ENCODE results near the gene HLX. TPM values are rescaled to one million over a fixed set of nuclear protein-coding genes. Genes with fewer than 3 reads are reported as not detected.

HLX gene
- total and polyA plus RNA-seq, 7 donors = 3.2 to 11.6 (median 4.3) TPM

DNA sequence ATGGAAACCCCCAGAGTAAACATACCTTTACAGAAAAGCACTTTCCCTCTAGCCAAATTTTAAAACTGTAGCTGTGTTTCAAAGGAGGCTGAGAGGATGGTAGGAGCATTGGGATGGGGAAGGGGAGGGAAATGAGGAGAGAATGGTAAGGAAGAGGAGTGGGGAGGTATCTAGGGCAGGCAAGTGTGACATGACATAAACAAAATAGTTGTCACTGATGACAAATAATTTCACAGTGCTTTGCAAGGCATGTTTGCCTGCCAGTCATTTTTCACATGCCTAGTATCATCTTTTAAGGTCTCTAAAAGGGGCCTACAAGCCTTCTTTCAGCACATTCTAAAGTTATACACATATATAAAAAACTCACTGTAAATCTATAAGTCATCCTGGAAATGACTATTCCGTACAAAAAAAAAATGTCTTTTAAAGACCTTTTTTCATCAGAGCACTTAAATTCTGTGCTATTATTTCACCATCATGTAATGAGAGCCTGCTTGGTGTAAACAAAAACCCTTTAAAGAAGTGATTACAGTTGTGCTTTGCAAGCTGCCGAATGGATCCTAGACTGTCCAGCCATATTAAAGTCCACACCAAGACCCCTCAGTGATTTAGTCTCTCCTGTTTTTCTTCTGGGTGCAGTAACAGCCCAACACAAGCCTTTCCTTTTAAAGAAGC, 38.4 kb downstream of the HLX start:
- Histone ChIP-seq H3K27ac (peak overlapping the region; percentile 50), H3K4me3 (peak overlapping the region; percentile 33), H3K4me1 (peaks cover 9% of the 10 kb centered on the region), H3K36me3 (ENCODE audit: insufficient read depth in 1 of 2, low read depth in 1 of 2) (no peaks in the 10 kb centered on the region), H3K27me3 (ENCODE audit: insufficient read depth in 3 of 3, low read length in 2 of 3) (peaks cover 0 to 2% (median 0%) of the 10 kb centered on the region in 3 donors), H3K9me3 (no peaks in the 10 kb centered on the region)
- DNase-seq = no peak
- TF ChIP-seq, protein P1, sequence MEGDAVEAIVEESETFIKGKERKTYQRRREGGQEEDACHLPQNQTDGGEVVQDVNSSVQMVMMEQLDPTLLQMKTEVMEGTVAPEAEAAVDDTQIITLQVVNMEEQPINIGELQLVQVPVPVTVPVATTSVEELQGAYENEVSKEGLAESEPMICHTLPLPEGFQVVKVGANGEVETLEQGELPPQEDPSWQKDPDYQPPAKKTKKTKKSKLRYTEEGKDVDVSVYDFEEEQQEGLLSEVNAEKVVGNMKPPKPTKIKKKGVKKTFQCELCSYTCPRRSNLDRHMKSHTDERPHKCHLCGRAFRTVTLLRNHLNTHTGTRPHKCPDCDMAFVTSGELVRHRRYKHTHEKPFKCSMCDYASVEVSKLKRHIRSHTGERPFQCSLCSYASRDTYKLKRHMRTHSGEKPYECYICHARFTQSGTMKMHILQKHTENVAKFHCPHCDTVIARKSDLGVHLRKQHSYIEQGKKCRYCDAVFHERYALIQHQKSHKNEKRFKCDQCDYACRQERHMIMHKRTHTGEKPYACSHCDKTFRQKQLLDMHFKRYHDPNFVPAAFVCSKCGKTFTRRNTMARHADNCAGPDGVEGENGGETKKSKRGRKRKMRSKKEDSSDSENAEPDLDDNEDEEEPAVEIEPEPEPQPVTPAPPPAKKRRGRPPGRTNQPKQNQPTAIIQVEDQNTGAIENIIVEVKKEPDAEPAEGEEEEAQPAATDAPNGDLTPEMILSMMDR (IDR thresholded peaks at IDR 0.05) = no peak
- WGBS, 3 donors = 30 to 37% (median 37%) methylated on average over 2 of the region's 2 CpGs
- intact Hi-C loops (cut with DNase I) = no loop called here
- peak in 3 of 4 donors; percentile 37 to 66 (median 52) for ATAC-seq

DNA sequence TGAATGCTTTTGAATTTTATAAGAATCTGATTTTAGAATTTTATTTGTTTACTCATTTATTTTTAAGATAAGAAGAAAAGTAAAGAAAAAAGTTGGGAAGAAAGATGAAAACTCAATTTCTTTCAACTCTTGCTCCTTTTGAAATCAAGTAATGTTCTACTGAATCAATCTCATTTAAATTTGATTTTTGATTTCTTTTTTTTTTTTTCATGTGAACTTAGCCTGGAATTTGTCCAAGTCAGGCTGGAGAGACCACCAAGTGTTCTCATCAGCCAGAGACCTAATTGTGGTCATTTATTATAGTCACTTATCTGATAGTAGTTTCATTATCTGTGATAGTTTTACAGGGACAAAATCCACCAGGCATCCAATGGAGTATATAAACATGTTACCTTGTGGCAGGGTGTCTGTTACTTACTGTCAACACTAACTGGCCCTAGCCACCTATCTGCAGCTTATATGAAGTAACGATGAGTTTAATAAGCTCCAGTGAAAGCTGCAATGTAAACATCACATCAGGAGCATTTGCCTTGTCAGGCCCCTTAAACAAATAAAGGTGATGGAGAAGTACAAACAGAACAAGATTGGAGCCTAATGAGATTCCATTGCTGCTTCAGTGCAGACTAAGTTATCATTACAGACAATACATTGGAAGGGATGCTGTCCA, 39.2 kb downstream of the HLX start:
- Histone ChIP-seq H3K27me3 (ENCODE audit: insufficient read depth in 3 of 3, low read length in 2 of 3) (peaks cover 0 to 2% (median 0%) of the 10 kb centered on the region in 3 donors), H3K27ac (peak overlapping the region; percentile 50), H3K9me3 (no peaks in the 10 kb centered on the region), H3K36me3 (ENCODE audit: insufficient read depth in 1 of 2, low read depth in 1 of 2) (no peaks in the 10 kb centered on the region), H3K4me3 (no peak overlapping the region), H3K4me1 (peaks cover 9% of the 10 kb centered on the region)
- WGBS, 3 donors = 83 to 90% (median 88%) methylated on average over 1 of the region's 1 CpG
- TF ChIP-seq, protein P1 (IDR thresholded peaks at IDR 0.05) = no peak
- DNase-seq = no peak
- no peak for ATAC-seq
- intact Hi-C loops (cut with DNase I) = no loop called here

DNA sequence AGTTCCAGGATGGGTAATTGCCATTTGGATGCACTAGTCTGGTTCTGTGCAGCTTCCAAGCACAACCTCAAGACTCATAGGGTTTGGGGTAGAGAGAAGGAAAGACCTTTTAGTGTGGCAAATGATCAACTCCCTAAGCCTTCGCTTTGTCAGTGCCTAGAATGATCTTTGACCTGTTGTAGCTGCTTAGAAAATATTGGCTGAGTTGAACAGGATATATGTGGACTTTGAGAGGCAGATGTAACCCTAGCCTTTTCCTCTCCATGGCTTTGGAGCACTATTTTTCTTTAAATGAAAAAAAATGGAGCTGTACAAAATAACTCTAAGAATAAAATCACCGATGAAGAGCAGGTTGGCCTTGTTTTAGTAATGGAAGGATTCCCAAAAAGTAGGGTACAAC, 41.7 kb downstream of the HLX start:
- no peaks in the 10 kb centered on the region for H3K9me3 ChIP-seq
- H3K27ac ChIP-seq = no peak overlapping the region
- DNase-seq = no peak
- intact Hi-C loops (cut with DNase I) = no loop called here
- H3K27me3 ChIP-seq (ENCODE audit: insufficient read depth in 3 of 3, low read length in 2 of 3) = no peaks in the 10 kb centered on the region
- WGBS, 3 donors = 63 to 83% (median 71%) methylated on average over 2 of the region's 2 CpGs
- no peak for ATAC-seq
- TF ChIP-seq, protein P1 (IDR thresholded peaks at IDR 0.05) = no peak
- H3K4me3 ChIP-seq = no peak overlapping the region
- no peaks in the 10 kb centered on the region for H3K36me3 ChIP-seq (ENCODE audit: insufficient read depth in 1 of 2, low read depth in 1 of 2)
- peaks cover 17% of the 10 kb centered on the region for H3K4me1 ChIP-seq

DNA sequence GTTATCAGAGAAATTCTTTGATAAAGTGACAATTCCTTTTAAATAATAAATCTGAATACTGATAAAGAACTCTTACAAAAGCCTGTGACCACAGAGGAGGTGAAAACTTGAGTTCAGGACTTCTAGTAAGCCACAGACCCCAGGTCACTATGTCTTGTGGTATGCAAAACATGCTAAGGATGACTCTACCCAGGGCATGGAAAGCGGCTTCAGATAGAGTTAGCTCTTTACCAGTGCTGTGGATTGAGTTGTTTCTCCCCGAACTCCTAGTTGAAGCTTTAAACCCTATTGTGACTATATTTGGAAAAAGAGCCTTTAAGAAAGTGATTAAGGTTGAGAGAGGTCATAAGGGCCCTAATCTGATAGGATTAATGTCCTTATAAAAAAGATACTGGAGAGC, 42.3 kb downstream of the HLX start:
- Histone ChIP-seq H3K27me3 (ENCODE audit: insufficient read depth in 3 of 3, low read length in 2 of 3) (no peaks in the 10 kb centered on the region), H3K27ac (no peak overlapping the region), H3K4me1 (peaks cover 17% of the 10 kb centered on the region), H3K4me3 (no peak overlapping the region), H3K9me3 (no peaks in the 10 kb centered on the region), H3K36me3 (ENCODE audit: insufficient read depth in 1 of 2, low read depth in 1 of 2) (no peaks in the 10 kb centered on the region)
- TF ChIP-seq, protein P1 (IDR thresholded peaks at IDR 0.05) = no peak
- 95 to 99% (median 96%) methylated on average over 2 of the region's 2 CpGs for WGBS, 3 donors
- ATAC-seq (no peak), DNase-seq (no peak)
- intact Hi-C loops (cut with DNase I) = no loop called here

Measured in psoas muscle (tissue), 8 donors.